Activated CD8-positive, alpha-beta T cell treated with anti-CD3 and anti-CD28 coated beads, Interleukin-2, amount 10 ng/mL, durations not matched to agents 7 days and 5 days (primary cell): ENCODE data around the gene TANGO2. TPM values are rescaled to one million over a fixed set of nuclear protein-coding genes. Genes with fewer than 3 reads are reported as not detected.

Experiments used
- ATAC-seq: fragments of 150-1000 bp; cut with Tn5 transposase; one replicate; pipeline ENCODE4 v1.10.0; 2021; ENCODE audit warnings: moderate library complexity
- CTCF ChIA-PET: fragments of 350-600 bp; sonication (Branson Sonifier 250); formaldehyde crosslinking; loops from one replicate; lab custom pipeline; 2021; ENCODE audit warnings: antibody characterized with exemption; lab: Charles Lee
- POLR2A ChIA-PET: fragments of 350-600 bp; sonication (Branson Sonifier 250); formaldehyde crosslinking; loops from one replicate; lab custom pipeline; 2021; ENCODE audit warnings: antibody characterized with exemption; lab: Charles Lee
- DNase-seq: peaks from one replicate; pipeline ENCODE4 v3.0.0-alpha.2; 2020
- H3K27ac Mint-ChIP-seq: one replicate; pipeline ENCODE4 v1.8.0; 2021; ENCODE audit warnings: mild to moderate bottlenecking, mixed read lengths
- H3K27me3 Mint-ChIP-seq: one replicate; pipeline ENCODE4 v1.8.0; 2021; ENCODE audit warnings: low read depth, mixed read lengths
- H3K36me3 Mint-ChIP-seq: one replicate; pipeline ENCODE4 v1.8.0; 2021; ENCODE audit warnings: low read depth, mixed read lengths
- H3K4me1 Mint-ChIP-seq: one replicate; pipeline ENCODE4 v1.8.0; 2021; ENCODE audit warnings: low read depth, mixed read lengths
- H3K4me3 Mint-ChIP-seq: one replicate; pipeline ENCODE4 v1.8.0; 2021; ENCODE audit warnings: mild to moderate bottlenecking, mixed read lengths
- H3K9me3 Mint-ChIP-seq: one replicate; pipeline ENCODE4 v1.8.0; 2022; ENCODE audit warnings: mixed read lengths; ENCODE audit not compliant: insufficient read depth
- total RNA-seq, 2 experiments: library from RNA; stranded (reverse); gene quantifications; one replicate each; pipeline ENCODE4 v1.2.3, GENCODE V29; 2021

TANGO2 gene
- total RNA-seq, 2 experiments from 2014 or later: 39.1 to 43.3 TPM

GRCh38 chr22:20052309-20053259 lies 31.7 kb downstream of the TANGO2 start:
- ATAC-seq: no peak
- CTCF ChIA-PET: no interaction called here
- H3K27ac Mint-ChIP-seq: no peak overlapping the region

GRCh38 chr22:20053407-20054033 lies 32.6 kb downstream of the TANGO2 start:
- Mint-ChIP-seq H3K4me1 (no peaks in the 10 kb centered on the region), H3K36me3 (peaks cover 24% of the 10 kb centered on the region), H3K27ac (no peak overlapping the region), H3K9me3 (peaks cover 8% of the 10 kb centered on the region), H3K27me3 (no peaks in the 10 kb centered on the region), H3K4me3 (no peak overlapping the region)
- no peak for ATAC-seq
- DNase-seq: no peak
- ChIA-PET POLR2A (no interaction called here), CTCF (no interaction called here)

More at GRCh38 chr22:20052309-20053259, 31.7 kb downstream of the TANGO2 start:
- Mint-ChIP-seq H3K4me3 (no peak overlapping the region), H3K4me1 (no peaks in the 10 kb centered on the region), H3K27me3 (no peaks in the 10 kb centered on the region), H3K36me3 (peaks cover 31% of the 10 kb centered on the region), H3K9me3 (peaks cover 14% of the 10 kb centered on the region)
- POLR2A ChIA-PET: no interaction called here
- no peak for DNase-seq

DNA sequence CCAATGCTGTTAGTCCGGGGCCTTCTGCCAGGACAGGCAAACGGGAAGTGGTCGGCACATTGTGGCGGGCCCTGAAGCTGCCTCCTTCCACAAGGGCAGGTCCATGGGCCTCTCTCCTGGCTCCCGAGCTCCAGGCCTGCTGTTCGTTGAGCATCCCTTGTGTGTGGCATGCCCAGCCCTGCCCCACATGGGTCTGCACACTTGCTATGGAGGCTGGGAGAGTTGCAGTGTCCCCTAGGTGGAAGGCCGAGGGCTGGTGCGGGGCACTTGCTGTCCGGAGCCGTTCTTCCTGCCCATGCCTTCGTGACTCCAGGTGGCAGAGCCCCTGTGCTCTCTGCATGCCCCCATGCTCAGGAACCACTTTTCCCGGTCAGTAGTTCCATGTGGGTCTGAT lies 33.1 kb downstream of the TANGO2 start:
- ChIA-PET POLR2A (no interaction called here), CTCF (no interaction called here)
- Mint-ChIP-seq H3K4me3 (no peak overlapping the region), H3K4me1 (peaks cover 4% of the 10 kb centered on the region), H3K36me3 (peaks cover 21% of the 10 kb centered on the region), H3K27me3 (no peaks in the 10 kb centered on the region), H3K9me3 (peaks cover 6% of the 10 kb centered on the region), H3K27ac (no peak overlapping the region)
- ATAC-seq (no peak), DNase-seq (no peak)

DNA sequence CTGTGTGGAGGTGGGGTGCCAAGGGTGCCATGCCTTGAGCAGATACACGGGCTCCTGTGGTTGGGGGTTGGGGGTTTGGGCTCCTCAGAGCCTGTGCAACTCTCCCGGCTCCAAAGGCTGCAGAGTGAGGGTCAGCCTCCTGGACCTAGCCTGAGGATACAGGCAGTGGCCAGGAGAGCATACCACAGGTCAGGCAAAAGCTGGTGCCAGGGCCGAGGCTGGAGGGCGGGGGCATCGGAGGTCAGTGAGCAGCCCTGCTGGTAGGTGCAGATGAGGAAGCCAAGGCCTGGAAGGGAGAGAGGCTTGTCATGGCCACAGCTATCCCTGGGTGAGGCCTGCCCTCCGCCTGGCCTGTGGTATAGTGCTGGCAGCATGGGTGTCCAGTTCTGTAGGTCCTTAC lies 33.6 kb downstream of the TANGO2 start:
- peaks cover 20% of the 10 kb centered on the region for H3K36me3 Mint-ChIP-seq
- CTCF ChIA-PET: no interaction called here
- H3K9me3 Mint-ChIP-seq: peaks cover 4% of the 10 kb centered on the region

DNA sequence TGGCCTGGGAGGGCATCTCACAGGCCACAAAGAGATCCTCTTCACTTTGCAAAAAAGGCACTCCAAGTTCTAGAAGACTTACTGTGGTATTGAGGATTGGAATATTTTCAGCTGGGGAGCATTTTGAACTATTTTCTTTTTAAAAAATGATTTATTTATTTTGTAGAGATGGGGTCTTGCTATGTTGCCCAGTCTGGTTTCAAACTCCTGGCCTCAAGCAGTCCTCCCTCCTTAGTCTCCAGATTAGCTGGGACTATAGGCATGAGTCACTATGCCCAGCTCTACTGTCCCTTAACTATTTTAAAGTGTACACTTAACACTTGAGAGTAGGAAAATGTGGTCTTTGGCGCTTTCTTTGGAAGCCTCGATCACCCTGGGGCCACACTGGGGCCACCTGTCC lies 34.2 kb downstream of the TANGO2 start:
- DNase-seq (no peak), ATAC-seq (no peak)
- POLR2A ChIA-PET: no interaction called here
- H3K27ac Mint-ChIP-seq: no peak overlapping the region
- H3K4me1 Mint-ChIP-seq: peaks cover 12% of the 10 kb centered on the region
- H3K36me3 Mint-ChIP-seq: peaks cover 15% of the 10 kb centered on the region
- CTCF ChIA-PET: no interaction called here
- H3K27me3 Mint-ChIP-seq: no peaks in the 10 kb centered on the region
- no peaks in the 10 kb centered on the region for H3K9me3 Mint-ChIP-seq
- no peak overlapping the region for H3K4me3 Mint-ChIP-seq

More for the DNA sequence above, 33.6 kb downstream of the TANGO2 start:
- Mint-ChIP-seq H3K27ac (no peak overlapping the region), H3K27me3 (no peaks in the 10 kb centered on the region), H3K4me3 (no peak overlapping the region), H3K4me1 (peaks cover 8% of the 10 kb centered on the region)
- POLR2A ChIA-PET: no interaction called here
- DNase-seq: no peak
- ATAC-seq: no peak

- CTCF ChIA-PET: no interaction called here
- DNase-seq: no peak
- POLR2A ChIA-PET: no interaction called here
Observed at GRCh38 chr22:20055654-20056053, 34.7 kb downstream of the TANGO2 start.

DNA sequence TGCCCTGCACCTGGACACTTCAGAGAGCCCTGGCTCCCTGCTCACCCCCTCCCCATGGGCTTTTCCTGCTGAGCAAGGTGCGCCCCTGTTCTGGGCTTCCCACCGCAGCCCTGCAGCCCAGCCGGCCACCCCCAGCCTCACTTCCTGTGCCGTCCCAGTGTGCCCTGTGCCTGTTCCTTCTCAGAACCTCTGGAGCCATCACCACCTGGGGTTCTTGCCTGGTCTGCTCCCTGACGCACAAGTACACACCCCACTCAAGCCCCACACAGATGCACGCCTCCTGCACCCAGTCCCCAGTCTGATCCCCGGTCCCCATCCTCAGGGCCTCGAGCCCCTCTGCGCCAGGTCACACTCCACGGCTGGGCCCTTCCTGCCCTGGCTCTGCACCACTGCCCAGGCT lies 35.3 kb downstream of the TANGO2 start:
- Mint-ChIP-seq H3K27ac (no peak overlapping the region), H3K4me1 (peaks cover 12% of the 10 kb centered on the region), H3K27me3 (no peaks in the 10 kb centered on the region), H3K36me3 (peaks cover 19% of the 10 kb centered on the region), H3K9me3 (no peaks in the 10 kb centered on the region), H3K4me3 (no peak overlapping the region)
- DNase-seq (no peak), ATAC-seq (no peak)
- ChIA-PET POLR2A (no interaction called here), CTCF (no interaction called here)

More at GRCh38 chr22:20055654-20056053, 34.7 kb downstream of the TANGO2 start:
- Mint-ChIP-seq H3K36me3 (peaks cover 17% of the 10 kb centered on the region), H3K27me3 (no peaks in the 10 kb centered on the region), H3K4me3 (no peak overlapping the region), H3K27ac (no peak overlapping the region), H3K4me1 (peaks cover 12% of the 10 kb centered on the region), H3K9me3 (no peaks in the 10 kb centered on the region)
- ATAC-seq: no peak

GRCh38 chr22:20056696-20057386 lies 35.9 kb downstream of the TANGO2 start:
- no peak overlapping the region for H3K27ac Mint-ChIP-seq
- ATAC-seq: no peak
- no peaks in the 10 kb centered on the region for H3K27me3 Mint-ChIP-seq
- no peak for DNase-seq
- H3K4me3 Mint-ChIP-seq: no peak overlapping the region
- ChIA-PET CTCF (no interaction called here), POLR2A (interaction anchor here (1.0 kb wide), 1 partner anchor 61 kb away, joined by 3 read pairs; no protein-coding TSS in a partner anchor)
- H3K36me3 Mint-ChIP-seq: peaks cover 22% of the 10 kb centered on the region
- peaks cover 12% of the 10 kb centered on the region for H3K4me1 Mint-ChIP-seq
- H3K9me3 Mint-ChIP-seq: no peaks in the 10 kb centered on the region

- ChIA-PET CTCF (no interaction called here), POLR2A (interaction anchor here (1.0 kb wide), 1 partner anchor 60 kb away, joined by 3 read pairs; no protein-coding TSS in a partner anchor)
- H3K4me1 Mint-ChIP-seq: peaks cover 12% of the 10 kb centered on the region
- H3K27ac Mint-ChIP-seq: no peak overlapping the region
- H3K4me3 Mint-ChIP-seq: no peak overlapping the region
- no peaks in the 10 kb centered on the region for H3K27me3 Mint-ChIP-seq
- no peak for ATAC-seq
- DNase-seq: no peak
- H3K36me3 Mint-ChIP-seq: peaks cover 20% of the 10 kb centered on the region
- no peaks in the 10 kb centered on the region for H3K9me3 Mint-ChIP-seq
Observed at GRCh38 chr22:20057596-20058268, 36.8 kb downstream of the TANGO2 start.

DNA sequence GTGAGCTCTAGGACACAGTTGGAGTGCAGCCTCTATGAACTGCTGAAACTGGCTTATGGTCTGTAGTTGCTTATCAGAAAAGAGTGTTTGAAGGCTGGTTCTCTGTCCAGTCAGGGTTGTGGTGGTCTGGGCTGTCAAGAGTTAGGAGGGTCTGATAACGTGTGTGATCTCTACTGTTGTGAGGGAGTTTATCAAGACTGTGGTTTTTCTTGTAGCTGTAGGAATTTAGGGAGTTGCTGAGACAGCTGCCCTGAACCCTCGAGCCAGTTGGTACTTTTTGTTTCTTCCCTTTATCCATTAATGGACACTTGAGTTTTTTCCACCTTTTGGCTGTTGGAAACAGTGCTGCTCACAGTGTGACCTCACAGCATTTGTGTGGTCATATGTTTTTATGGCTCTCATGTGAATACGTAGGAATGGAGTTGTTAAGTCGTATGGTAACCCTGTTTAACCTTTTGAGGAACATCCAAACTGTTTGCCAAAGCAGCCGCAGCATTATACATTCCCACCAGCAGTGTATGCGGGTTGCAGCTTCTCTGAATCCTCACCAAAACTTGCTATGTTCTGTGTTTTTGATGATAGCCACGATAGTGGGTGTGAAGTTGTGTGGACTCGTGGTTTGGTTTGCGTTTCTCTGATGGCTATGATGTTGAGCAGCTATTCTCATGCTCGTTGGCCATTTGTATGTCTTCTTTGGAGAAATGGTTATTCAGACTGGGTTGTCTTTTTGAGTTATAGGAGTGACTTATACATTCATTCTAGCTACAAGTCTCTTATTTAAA lies 38.3 kb downstream of the TANGO2 start:
- peaks cover 12% of the 10 kb centered on the region for H3K4me1 Mint-ChIP-seq
- H3K27ac Mint-ChIP-seq: peak overlapping the region; percentile 18
- no peaks in the 10 kb centered on the region for H3K27me3 Mint-ChIP-seq
- no peak overlapping the region for H3K4me3 Mint-ChIP-seq
- no peaks in the 10 kb centered on the region for H3K9me3 Mint-ChIP-seq
- ATAC-seq (no peak), DNase-seq (no peak)
- CTCF ChIA-PET: interaction anchor here (1.2 kb wide), 1 partner anchor 12 kb away, joined by 4 read pairs; no protein-coding TSS in a partner anchor
- H3K36me3 Mint-ChIP-seq: peaks cover 20% of the 10 kb centered on the region
- POLR2A ChIA-PET: interaction anchor here (0.7 kb wide), 1 partner anchor 56 kb away, joined by 4 read pairs; no protein-coding TSS in a partner anchor
